ENCODE measurements around the gene HEATR5A. TPM values are rescaled to one million over a fixed set of nuclear protein-coding genes. Genes with fewer than 3 reads are reported as not detected.

HEATR5A gene
- polyA plus RNA-seq (12.7 to 16.7 TPM (median 15.1 TPM) in 3 replicates), polyA minus RNA-seq (16.0 to 35.2 TPM (median 32.3 TPM) in 3 replicates)
- 5.9 TPM for polyA plus RNA-seq (2011; ENCODE audit: low read depth)
- 5.9 and 12.7 TPM in 2 replicates for polyA plus RNA-seq (2011; cell fraction: cytosol; rRNA removed)
- polyA plus RNA-seq (2011; cell fraction: nucleus; rRNA removed), result 19.3 and 19.4 TPM in 2 replicates
- 6.5 and 9.9 TPM in 2 replicates for polyA plus RNA-seq (2012; ENCODE audit: low replicate concordance)
- polyA minus RNA-seq (2011; cell fraction: cytosol; rRNA and poly(A)+ RNA removed), result 15.7 TPM
- polyA minus RNA-seq (2011; cell fraction: nucleus; rRNA and poly(A)+ RNA removed), result 29.2 and 52.2 TPM in 2 replicates

DNA sequence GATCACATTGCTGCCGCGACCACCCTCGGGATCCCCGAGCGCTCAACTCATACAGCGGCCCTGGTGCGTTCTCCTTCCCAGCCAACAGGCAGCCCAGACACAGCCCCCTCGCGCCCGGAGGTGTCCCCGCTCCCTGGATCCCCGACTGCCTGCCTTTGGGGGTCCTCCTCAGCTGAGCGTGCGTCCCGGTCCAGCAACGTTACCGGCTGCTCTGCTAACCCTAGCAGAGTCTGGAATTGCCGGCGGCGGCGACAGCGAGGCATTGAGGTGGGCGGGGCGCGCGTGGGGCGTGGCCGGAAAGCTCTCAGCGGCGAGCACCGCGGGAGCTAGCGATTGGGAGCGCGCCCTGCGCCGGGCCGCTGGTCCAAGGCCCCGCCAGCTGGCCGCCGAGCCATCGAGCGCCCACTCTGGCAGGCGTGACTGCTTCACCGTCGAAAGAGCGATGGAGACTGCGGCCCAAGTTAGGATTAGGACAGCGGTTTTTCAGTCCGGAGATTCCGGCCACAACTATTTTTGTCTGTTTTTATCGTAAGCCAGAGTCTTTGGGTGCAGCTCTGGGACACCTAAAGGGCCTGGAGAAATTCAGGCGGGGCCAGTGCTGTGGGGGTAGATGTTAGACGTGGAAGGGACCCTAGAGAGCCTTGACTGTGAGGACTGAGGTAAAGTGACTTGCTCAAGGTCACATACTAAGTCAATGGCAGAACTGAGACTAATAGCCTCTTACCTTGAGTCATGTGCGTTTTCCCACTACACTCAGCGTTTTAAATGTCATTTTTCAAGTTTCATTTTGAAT is at the start of gene HEATR5A:
Gene HEATR5A, minus strand, starts transcription at position 232 of the 793 bp plus-strand sequence. CDS start 17,575 bp downstream, outside the sequence.
- Histone ChIP-seq H3K4me3 (ENCODE audit: control insufficient read depth in 2 of 3, extremely low read depth in 1 of 3, insufficient read depth in 2 of 3, low read depth in 1 of 3, low read length in 3 of 3) (peak within 1 kb of the TSS; percentile 90 to 100 (median 94)), H3K4me2 (ENCODE audit: control insufficient read depth, extremely low read depth, insufficient read depth, low read depth, low read length) (peak within 1 kb of the TSS; percentile 96), H3K27ac (ENCODE audit: control insufficient read depth, insufficient read depth, low read length) (peak within 1 kb of the TSS; percentile 83), H3K36me3 (ENCODE audit: control insufficient read depth in 2 of 2, extremely low read depth in 1 of 2, insufficient read depth in 2 of 2, low read length in 2 of 2) (no peaks in the 10 kb centered on the region), H2AFZ (ENCODE audit: control insufficient read depth, low read length) (peak within 1 kb of the TSS; percentile 99), H4K20me1 (ENCODE audit: control insufficient read depth, extremely low read depth, insufficient read depth, low read length) (no peaks in the 10 kb centered on the region), H3K27me3 (ENCODE audit: control insufficient read depth, extremely low read depth, insufficient read depth, low read length) (no peaks in the 10 kb centered on the region), H3K9ac (ENCODE audit: control insufficient read depth, extremely low read depth, insufficient read depth, low read length) (peak within 1 kb of the TSS; percentile 91), H3K9me1 (ENCODE audit: control insufficient read depth, extremely low read depth, insufficient read depth, low read length) (no peaks in the 10 kb centered on the region), H3K9me3 (ENCODE audit: control insufficient read depth, low read depth, low read length) (no peaks in the 10 kb centered on the region), H3K79me2 (ENCODE audit: control insufficient read depth, insufficient read depth, low read length) (peaks cover 28% of the 10 kb centered on the region), H3K4me1 (ENCODE audit: control insufficient read depth, extremely low read depth, insufficient read depth, low read length) (peaks cover 10% of the 10 kb centered on the region)
- DNase-seq (ENCODE audit: low read depth, low spot score) (peak; percentile 15), FAIRE-seq (no peak)
- dilution Hi-C loops (cut with MboI; ENCODE audit: extremely low pct_ligation_motif_present, low sequenced_read_pairs), result no loop called here
- TF ChIP-seq, protein P1, sequence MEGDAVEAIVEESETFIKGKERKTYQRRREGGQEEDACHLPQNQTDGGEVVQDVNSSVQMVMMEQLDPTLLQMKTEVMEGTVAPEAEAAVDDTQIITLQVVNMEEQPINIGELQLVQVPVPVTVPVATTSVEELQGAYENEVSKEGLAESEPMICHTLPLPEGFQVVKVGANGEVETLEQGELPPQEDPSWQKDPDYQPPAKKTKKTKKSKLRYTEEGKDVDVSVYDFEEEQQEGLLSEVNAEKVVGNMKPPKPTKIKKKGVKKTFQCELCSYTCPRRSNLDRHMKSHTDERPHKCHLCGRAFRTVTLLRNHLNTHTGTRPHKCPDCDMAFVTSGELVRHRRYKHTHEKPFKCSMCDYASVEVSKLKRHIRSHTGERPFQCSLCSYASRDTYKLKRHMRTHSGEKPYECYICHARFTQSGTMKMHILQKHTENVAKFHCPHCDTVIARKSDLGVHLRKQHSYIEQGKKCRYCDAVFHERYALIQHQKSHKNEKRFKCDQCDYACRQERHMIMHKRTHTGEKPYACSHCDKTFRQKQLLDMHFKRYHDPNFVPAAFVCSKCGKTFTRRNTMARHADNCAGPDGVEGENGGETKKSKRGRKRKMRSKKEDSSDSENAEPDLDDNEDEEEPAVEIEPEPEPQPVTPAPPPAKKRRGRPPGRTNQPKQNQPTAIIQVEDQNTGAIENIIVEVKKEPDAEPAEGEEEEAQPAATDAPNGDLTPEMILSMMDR (optimal IDR thresholded peaks at IDR 0.05 in 1 of 3, IDR thresholded peaks at IDR 0.05 in 1 of 3, conservative IDR thresholded peaks at IDR 0.05 in 1 of 3; ENCODE audit: extremely low read depth in 1 of 3, insufficient read depth in 2 of 3, low read length in 3 of 3), result peak in 1 of 3 experiments; percentile 29
- TF ChIP-seq EZH2 (IDR thresholded peaks at IDR 0.05; ENCODE audit: low read length), result no peak

DNA sequence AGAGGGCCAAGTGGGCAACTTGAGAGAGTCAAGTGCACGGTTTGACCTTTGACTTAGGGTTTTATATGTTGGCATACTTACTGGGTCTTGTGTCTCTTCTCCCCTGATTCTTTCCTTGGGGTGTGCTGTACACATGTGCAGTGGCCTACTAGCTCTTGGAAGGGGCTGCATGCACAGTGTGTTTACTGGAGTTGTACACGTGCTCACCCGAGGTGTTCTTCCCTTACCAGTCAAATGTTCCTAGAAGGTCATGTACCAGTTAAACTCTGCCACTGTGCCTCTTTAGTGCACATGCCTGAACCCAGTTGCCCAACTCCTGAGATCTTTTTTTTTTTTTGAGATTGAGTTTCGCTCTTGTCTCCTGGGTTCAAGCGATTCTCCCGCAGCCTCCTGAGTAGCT is 46.2 kb upstream of the HEATR5A start:
- Histone ChIP-seq H3K4me2 (ENCODE audit: control insufficient read depth, extremely low read depth, insufficient read depth, low read depth, low read length) (no peak overlapping the region), H2AFZ (ENCODE audit: control insufficient read depth, low read length) (no peak overlapping the region), H3K4me3 (ENCODE audit: control insufficient read depth in 2 of 3, extremely low read depth in 1 of 3, insufficient read depth in 2 of 3, low read depth in 1 of 3, low read length in 3 of 3) (no peak overlapping the region), H3K36me3 (ENCODE audit: control insufficient read depth in 2 of 2, extremely low read depth in 1 of 2, insufficient read depth in 2 of 2, low read length in 2 of 2) (no peaks in the 10 kb centered on the region), H4K20me1 (ENCODE audit: control insufficient read depth, extremely low read depth, insufficient read depth, low read length) (no peaks in the 10 kb centered on the region), H3K27me3 (ENCODE audit: control insufficient read depth, extremely low read depth, insufficient read depth, low read length) (no peaks in the 10 kb centered on the region), H3K9ac (ENCODE audit: control insufficient read depth, extremely low read depth, insufficient read depth, low read length) (no peak overlapping the region), H3K9me3 (ENCODE audit: control insufficient read depth, low read depth, low read length) (no peaks in the 10 kb centered on the region), H3K79me2 (ENCODE audit: control insufficient read depth, insufficient read depth, low read length) (no peaks in the 10 kb centered on the region), H3K27ac (ENCODE audit: control insufficient read depth, insufficient read depth, low read length) (no peak overlapping the region), H3K9me1 (ENCODE audit: control insufficient read depth, extremely low read depth, insufficient read depth, low read length) (no peaks in the 10 kb centered on the region), H3K4me1 (ENCODE audit: control insufficient read depth, extremely low read depth, insufficient read depth, low read length) (peaks cover 14% of the 10 kb centered on the region)
- no peak for TF ChIP-seq EZH2 (IDR thresholded peaks at IDR 0.05; ENCODE audit: low read length)
- TF ChIP-seq, protein P1 (optimal IDR thresholded peaks at IDR 0.05 in 1 of 3, IDR thresholded peaks at IDR 0.05 in 1 of 3, conservative IDR thresholded peaks at IDR 0.05 in 1 of 3; ENCODE audit: extremely low read depth in 1 of 3, insufficient read depth in 2 of 3, low read length in 3 of 3), result no peak
- DNase-seq (ENCODE audit: low read depth, low spot score), result no peak
- dilution Hi-C loops (cut with MboI; ENCODE audit: extremely low pct_ligation_motif_present, low sequenced_read_pairs), result no loop called here
- FAIRE-seq, result no peak

All from keratinocyte (primary cell).